Endothelial cell of umbilical vein (primary cell): ENCODE data around the gene C1orf216.

Experiments
- EZH2 ChIP-seq: IDR thresholded peaks from 2 replicates; pipeline ENCODE4 v1.6.1; 2012; ENCODE audit warnings: borderline replicate concordance, low read depth, mild to moderate bottlenecking, moderate library complexity, low read length, inconsistent platforms; ENCODE audit not compliant: severe bottlenecking
- FOS ChIP-seq: IDR thresholded peaks from 2 replicates; pipeline ENCODE4 v1.6.1; 2011; ENCODE audit warnings: mild to moderate bottlenecking, low read length, moderate library complexity, borderline replicate concordance; ENCODE audit not compliant: insufficient read depth
- GATA2 ChIP-seq: IDR thresholded peaks from 2 replicates; pipeline ENCODE4 v1.7.0; 2011; ENCODE audit warnings: low read depth, mild to moderate bottlenecking, moderate library complexity, mixed read lengths, low read length; ENCODE audit not compliant: insufficient read length, insufficient read depth
- JUN ChIP-seq: IDR thresholded peaks from 2 replicates; pipeline ENCODE4 v1.6.1; 2011; ENCODE audit warnings: borderline replicate concordance, low read depth; ENCODE audit not compliant: insufficient read length, insufficient read depth
- MYC ChIP-seq: IDR thresholded peaks from one replicate; pipeline ENCODE4 v1.6.1; 2011; ENCODE audit warnings: mild to moderate bottlenecking, low read depth, low read length
- POLR2A ChIP-seq: IDR thresholded peaks from 2 replicates; pipeline ENCODE4 v1.6.1; 2012; ENCODE audit warnings: low read depth, mild to moderate bottlenecking, control low read depth, low read length
- POLR2AphosphoS5 ChIP-seq: IDR thresholded peaks from 2 replicates; pipeline ENCODE4 v1.6.1; 2012; ENCODE audit warnings: low read depth, mild to moderate bottlenecking, control low read depth, low read length, moderate library complexity; ENCODE audit not compliant: insufficient read depth
- TF ChIP-seq, protein P1 (sequence below), 2 donors: IDR thresholded peaks; 1 replicate in 1 of 2; 2 replicates in 1 of 2; pipeline ENCODE4 v1.5.1; 2011; ENCODE audit warnings: low read length in 2 of 2, mild to moderate bottlenecking in 2 of 2, moderate library complexity in 2 of 2, control low read depth in 1 of 2, inconsistent platforms in 1 of 2, low read depth in 1 of 2; ENCODE audit not compliant: insufficient read depth in 1 of 2; ENCODE audit errors: extremely low read depth in 1 of 2
- TF ChIP-seq, protein P2 (sequence below): IDR thresholded peaks from 2 replicates; pipeline ENCODE4 v1.6.1; 2011; ENCODE audit not compliant: insufficient read depth, insufficient read length

DNA sequence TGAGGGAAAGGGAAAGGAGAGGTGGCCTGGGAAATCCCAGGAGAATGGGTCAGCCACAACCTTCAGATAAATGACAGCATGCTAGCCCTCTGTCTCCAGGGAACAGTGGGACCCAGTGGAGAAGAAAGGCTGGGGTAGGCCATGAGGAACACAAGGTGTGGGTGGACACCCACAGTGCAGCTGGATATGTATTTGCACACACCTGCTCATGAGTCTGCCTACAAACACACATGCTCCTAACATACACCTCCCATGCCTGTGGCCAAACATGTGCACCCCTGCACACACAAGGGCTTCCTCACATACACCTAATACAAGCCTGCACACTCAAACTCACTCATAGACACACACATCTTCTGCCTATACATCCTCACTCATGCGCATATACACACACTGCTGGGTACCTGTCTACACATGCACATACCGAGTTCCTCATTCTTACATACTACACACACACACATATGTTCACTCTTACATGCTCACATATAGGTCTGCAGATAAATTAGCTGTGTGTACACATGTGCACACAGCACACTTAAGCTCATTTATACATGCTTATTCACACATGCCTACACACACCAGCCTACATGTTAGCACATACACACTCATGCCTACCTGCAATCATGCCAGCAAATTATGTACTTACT, 3.6 kb downstream of the C1orf216 start:
- TF ChIP-seq POLR2A: no peak
- TF ChIP-seq, protein P1, sequence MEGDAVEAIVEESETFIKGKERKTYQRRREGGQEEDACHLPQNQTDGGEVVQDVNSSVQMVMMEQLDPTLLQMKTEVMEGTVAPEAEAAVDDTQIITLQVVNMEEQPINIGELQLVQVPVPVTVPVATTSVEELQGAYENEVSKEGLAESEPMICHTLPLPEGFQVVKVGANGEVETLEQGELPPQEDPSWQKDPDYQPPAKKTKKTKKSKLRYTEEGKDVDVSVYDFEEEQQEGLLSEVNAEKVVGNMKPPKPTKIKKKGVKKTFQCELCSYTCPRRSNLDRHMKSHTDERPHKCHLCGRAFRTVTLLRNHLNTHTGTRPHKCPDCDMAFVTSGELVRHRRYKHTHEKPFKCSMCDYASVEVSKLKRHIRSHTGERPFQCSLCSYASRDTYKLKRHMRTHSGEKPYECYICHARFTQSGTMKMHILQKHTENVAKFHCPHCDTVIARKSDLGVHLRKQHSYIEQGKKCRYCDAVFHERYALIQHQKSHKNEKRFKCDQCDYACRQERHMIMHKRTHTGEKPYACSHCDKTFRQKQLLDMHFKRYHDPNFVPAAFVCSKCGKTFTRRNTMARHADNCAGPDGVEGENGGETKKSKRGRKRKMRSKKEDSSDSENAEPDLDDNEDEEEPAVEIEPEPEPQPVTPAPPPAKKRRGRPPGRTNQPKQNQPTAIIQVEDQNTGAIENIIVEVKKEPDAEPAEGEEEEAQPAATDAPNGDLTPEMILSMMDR (IDR thresholded peaks at IDR 0.05; ENCODE audit: extremely low read depth in 1 of 2, insufficient read depth in 1 of 2, low read depth in 1 of 2, low read length in 2 of 2): no peak
- TF ChIP-seq, protein P2, sequence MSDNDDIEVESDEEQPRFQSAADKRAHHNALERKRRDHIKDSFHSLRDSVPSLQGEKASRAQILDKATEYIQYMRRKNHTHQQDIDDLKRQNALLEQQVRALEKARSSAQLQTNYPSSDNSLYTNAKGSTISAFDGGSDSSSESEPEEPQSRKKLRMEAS: no peak
- TF ChIP-seq FOS: no peak
- TF ChIP-seq POLR2AphosphoS5: no peak
- no peak for TF ChIP-seq EZH2
- no peak for TF ChIP-seq MYC
- TF ChIP-seq GATA2: no peak
- TF ChIP-seq JUN: no peak
